Psoas muscle (tissue), 8 donors: Measurements from ENCODE around the gene R3HDM1. TPM values are rescaled to one million over a fixed set of nuclear protein-coding genes. Genes with fewer than 3 reads are reported as not detected.

Experiments
- ATAC-seq, 4 donors: fragments of 200-7000 bp; cut with Tn5 transposase; one replicate each; pipeline ENCODE4 v1.9.1; 2020; ENCODE audit warnings: moderate library complexity in 3 of 4, mild to moderate bottlenecking in 2 of 4
- DNase-seq, 2 donors: peaks; one replicate each; pipeline ENCODE4 v3.0.0-alpha.2; 2020
- H3K27ac ChIP-seq: fragments of 200-600 bp; one replicate; pipeline ENCODE4 v1.8.0; 2022
- H3K27me3 ChIP-seq, 3 donors: fragments of 200-600 bp in 1 of 3; one replicate each; pipeline versions ENCODE4 v1.6.1 to v1.8.0; 2013 to 2022; ENCODE audit warnings: low read length in 2 of 3, mild to moderate bottlenecking in 2 of 3, moderate library complexity in 1 of 3; ENCODE audit not compliant: insufficient read depth in 3 of 3
- H3K36me3 ChIP-seq, 2 donors: fragments of 200-600 bp in 1 of 2; one replicate each; pipeline versions ENCODE4 v1.6.1 to v1.8.0; 2013 to 2022; ENCODE audit warnings: low read depth in 1 of 2, mild to moderate bottlenecking in 1 of 2, moderate library complexity in 1 of 2; ENCODE audit not compliant: insufficient read depth in 1 of 2
- H3K4me1 ChIP-seq: fragments of 200-600 bp; one replicate; pipeline ENCODE4 v1.8.0; 2022
- H3K4me3 ChIP-seq: fragments of 200-600 bp; one replicate; pipeline ENCODE4 v1.8.0; 2022; ENCODE audit warnings: mild to moderate bottlenecking
- H3K9me3 ChIP-seq: fragments of 200-600 bp; one replicate; pipeline ENCODE4 v1.8.0; 2022
- CTCF ChIP-seq: fragments of 200-600 bp; IDR thresholded peaks from one replicate; pipeline ENCODE4 v1.8.0; 2022; ENCODE audit warnings: antibody characterized with exemption
- WGBS, 3 donors: extraction: QIAGEN DNeasy Blood & Tissue Kit; methylation state at CpG; one replicate each; pipeline versions ENCODE4 v1.1.6 to v1.1.7; 2013; 5-methylcytosine and 5-hydroxymethylcytosine counted together
- intact Hi-C, 2 donors: fragments of 100-400 bp; cut with DNase I; formaldehyde crosslinking; loops; one replicate each; pipeline versions ENCODE4 v1.11.0 to v1.14.2; 2022
- polyA plus RNA-seq, 3 donors: library from polyadenylated mRNA; stranded (reverse); fragments of 200-250 nt; gene quantifications; one replicate each; pipeline ENCODE4 v1.2.3, GENCODE V29; 2013
- total RNA-seq, 4 donors: library from RNA; stranded (reverse); fragmentation: NEBNext Ultra II Directional in 2 of 4; extraction: Animal tissue kit (Norgen Biotek cat#: 25700) in 2 of 4; gene quantifications; one replicate each; pipeline versions ENCODE4 v1.2.1 to v1.2.4, GENCODE V29; 2021 to 2023
- donor health status: healthy with polysubstance abuse.
- donor health status: DM: no; HTN: no; CAD: no; lungs with moderate emphysema.
- donor health status: Bipolar disorder and iron deficiency.
- donor health status: healthy.
- donor health status: DM: yes; HTN: yes; CAD: no.
- donor health status: DM: no; HTN: no; CAD: no.
- donor health status: DM: no; HTN: no; CAD: no.
- donor health status: DM: yes; HTN: yes; CAD: no.

The R3HDM1 gene
- total and polyA plus RNA-seq, 7 donors = 4.6 to 25.3 (median 20.1) TPM

DNA sequence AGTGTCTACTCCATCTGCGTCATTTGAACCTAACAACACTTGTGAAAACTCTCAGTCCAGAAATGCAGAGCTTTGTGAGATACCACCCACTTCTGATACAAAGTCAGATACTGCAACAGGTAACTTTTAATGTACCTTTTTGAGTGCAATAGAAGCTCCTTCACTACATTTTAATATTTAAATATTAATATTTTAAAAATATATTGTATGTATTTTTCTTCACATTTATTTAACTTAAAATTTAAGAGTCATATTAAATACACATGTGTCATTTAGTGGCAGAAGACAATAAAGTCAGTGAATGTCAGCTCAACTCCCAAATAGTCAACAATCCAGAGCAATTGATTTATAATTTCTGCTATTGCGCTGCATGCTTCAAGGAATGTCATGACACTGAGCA lies 224.3 kb downstream of the R3HDM1 start:
- intact Hi-C loops = no loop called here
- DNase-seq = no peak

GRCh38 chr2:135756692-135757091 lies 225.4 kb downstream of the R3HDM1 start:
- Histone ChIP-seq H3K9me3 (peaks cover 8% of the 10 kb centered on the region), H3K36me3 (peaks cover 10 to 100% of the 10 kb centered on the region in 2 donors), H3K4me3 (no peak overlapping the region), H3K27ac (no peak overlapping the region), H3K4me1 (no peaks in the 10 kb centered on the region), H3K27me3 (no peaks in the 10 kb centered on the region)
- intact Hi-C loops = no loop called here
- ATAC-seq (no peak), DNase-seq (no peak)
- 99 to 100% (median 100%) methylated on average over 1 of the region's 1 CpG for WGBS, 3 donors
- TF ChIP-seq CTCF = no peak

More for the DNA sequence above, 224.3 kb downstream of the R3HDM1 start:
- peaks cover 8% of the 10 kb centered on the region for H3K9me3 ChIP-seq
- WGBS, 3 donors = 99 to 100% (median 99%) methylated on average over 2 of the region's 2 CpGs
- no peaks in the 10 kb centered on the region for H3K4me1 ChIP-seq
- no peak for ATAC-seq
- no peak overlapping the region for H3K27ac ChIP-seq
- peaks cover 3 to 97% of the 10 kb centered on the region in 2 donors for H3K36me3 ChIP-seq
- no peaks in the 10 kb centered on the region for H3K27me3 ChIP-seq
- no peak overlapping the region for H3K4me3 ChIP-seq
- TF ChIP-seq CTCF = no peak

DNA sequence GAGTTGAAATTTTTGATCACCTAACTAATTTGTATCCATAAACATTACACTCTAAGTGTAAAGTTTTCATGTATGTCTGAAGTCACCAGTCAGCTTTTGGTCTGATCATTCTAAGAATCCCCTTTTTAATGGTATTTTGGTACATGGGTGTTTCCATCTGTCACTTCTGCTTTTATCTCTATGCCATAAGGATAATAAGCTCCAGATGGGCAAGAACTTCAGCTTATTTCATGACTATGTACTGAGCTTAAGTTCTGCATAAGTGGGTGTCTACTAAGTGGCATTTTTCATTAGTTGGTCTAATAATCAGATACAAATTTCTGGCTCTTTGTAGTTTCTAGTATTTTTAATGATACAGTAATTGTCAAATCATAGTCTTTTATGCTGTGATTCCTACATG lies 230.7 kb downstream of the R3HDM1 start:
- Histone ChIP-seq H3K4me1 (no peaks in the 10 kb centered on the region), H3K4me3 (no peak overlapping the region), H3K36me3 (peaks cover 14 to 100% of the 10 kb centered on the region in 2 donors), H3K27me3 (no peaks in the 10 kb centered on the region), H3K9me3 (peaks cover 5% of the 10 kb centered on the region), H3K27ac (no peak overlapping the region)
- intact Hi-C loops = loop anchor here in 1 of 2 donors (10.0 kb wide), 1 partner anchor 607 kb away; no protein-coding TSS in a partner anchor
- ATAC-seq = no peak
- TF ChIP-seq CTCF = no peak
- no peak for DNase-seq

DNA sequence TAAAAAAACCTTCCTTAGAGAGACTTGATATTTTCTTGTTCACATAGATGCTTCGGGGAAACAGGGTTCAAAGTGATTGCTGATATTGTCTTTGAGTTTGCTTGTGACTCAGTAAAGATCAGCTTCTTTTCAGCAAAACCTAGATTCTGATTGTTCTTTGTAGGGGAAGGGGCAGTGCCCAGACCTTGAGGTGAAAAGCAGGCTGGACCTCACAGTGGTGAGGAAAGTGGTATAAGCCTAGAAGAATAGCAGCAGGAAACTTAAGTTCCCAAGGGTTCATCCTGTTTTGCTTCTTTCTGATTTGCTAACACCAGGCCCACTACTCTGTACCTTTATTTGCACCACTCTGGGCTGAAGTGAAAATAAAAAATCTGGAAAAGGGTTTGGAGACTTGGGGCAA lies 231.2 kb downstream of the R3HDM1 start:
- intact Hi-C loops = loop anchor here in 1 of 2 donors (10.0 kb wide), 1 partner anchor 608 kb away; no protein-coding TSS in a partner anchor
- no peak for DNase-seq
- Histone ChIP-seq H3K27ac (no peak overlapping the region), H3K9me3 (no peaks in the 10 kb centered on the region), H3K4me3 (no peak overlapping the region), H3K36me3 (peaks cover 14 to 100% of the 10 kb centered on the region in 2 donors), H3K4me1 (no peaks in the 10 kb centered on the region), H3K27me3 (no peaks in the 10 kb centered on the region)
- WGBS, 3 donors = 79 to 93% (median 90%) methylated on average over 1 of the region's 1 CpG
- no peak for ATAC-seq
- TF ChIP-seq CTCF = no peak

DNA sequence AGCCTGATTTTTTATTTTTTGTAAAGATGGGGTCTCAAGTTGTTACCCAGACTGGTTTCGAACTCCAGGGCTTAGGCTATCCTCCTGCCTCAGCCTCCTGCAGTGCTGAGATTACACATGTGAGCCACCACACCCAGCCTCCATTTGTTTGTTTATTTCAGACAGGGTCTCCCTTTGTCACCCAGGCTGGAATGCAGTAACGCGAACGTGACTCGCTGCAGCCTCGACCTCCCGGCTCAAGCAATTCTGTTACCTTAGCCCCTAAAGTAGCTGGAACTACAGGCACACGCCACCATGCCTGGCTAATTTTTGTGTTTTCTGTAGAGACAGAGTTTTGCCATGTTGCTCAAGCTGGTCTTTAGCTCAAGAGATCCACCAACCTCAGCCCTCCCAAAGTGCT lies 237.6 kb downstream of the R3HDM1 start:
- H3K27me3 ChIP-seq = no peaks in the 10 kb centered on the region
- peaks cover 5 to 100% of the 10 kb centered on the region in 2 donors for H3K36me3 ChIP-seq
- DNase-seq (no peak), ATAC-seq (no peak)
- H3K4me3 ChIP-seq = no peak overlapping the region
- TF ChIP-seq CTCF = no peak
- intact Hi-C loops = loop anchor here in 1 of 2 donors (10.0 kb wide), 1 partner anchor 614 kb away; no protein-coding TSS in a partner anchor
- no peaks in the 10 kb centered on the region for H3K9me3 ChIP-seq
- 97 to 98% (median 97%) methylated on average over 8 of the region's 8 CpGs for WGBS, 3 donors
- no peaks in the 10 kb centered on the region for H3K4me1 ChIP-seq
- H3K27ac ChIP-seq = no peak overlapping the region
